WTC11 (cell line): ENCODE data around the gene MEIS2. TPM values are rescaled to one million over a fixed set of nuclear protein-coding genes. Genes with fewer than 3 reads are reported as not detected.

Experiments
- ATAC-seq: fragments of 200-7000 bp; cut with Tn5 transposase; 2 replicates; pipeline ENCODE4 v1.10.0; 2021; ENCODE audit warnings: mild to moderate bottlenecking, moderate library complexity
- CTCF ChIA-PET: fragments of 300-600 bp; sonication (Branson Sonifier 250); formaldehyde crosslinking; loops from one replicate; lab custom pipeline; 2021; ENCODE audit warnings: antibody characterized with exemption; lab: Charles Lee
- POLR2A ChIA-PET: fragments of 350-600 bp; sonication (Branson Sonifier 250); formaldehyde crosslinking; loops from one replicate; lab custom pipeline; 2021; ENCODE audit warnings: antibody characterized with exemption; lab: Charles Lee
- DNase-seq: peaks from one replicate; pipeline ENCODE4 v3.0.0; 2021; ENCODE audit warnings: low spot score
- H3K27ac Mint-ChIP-seq: 2 replicates; pipeline ENCODE4 v1.8.0; 2021; ENCODE audit warnings: mixed read lengths
- H3K27me3 Mint-ChIP-seq: 2 replicates; pipeline ENCODE4 v1.8.0; 2021; ENCODE audit warnings: low read depth, mild to moderate bottlenecking, moderate library complexity, mixed read lengths
- H3K36me3 Mint-ChIP-seq: 2 replicates; pipeline ENCODE4 v1.8.0; 2021; ENCODE audit warnings: mixed read lengths
- H3K4me1 Mint-ChIP-seq: 2 replicates; pipeline ENCODE4 v1.8.0; 2022; ENCODE audit warnings: mixed read lengths
- H3K4me3 Mint-ChIP-seq: 2 replicates; pipeline ENCODE4 v1.8.0; 2021; ENCODE audit warnings: mild to moderate bottlenecking, moderate library complexity, mixed read lengths
- H3K9me3 Mint-ChIP-seq: 2 replicates; pipeline ENCODE4 v1.8.0; 2021; ENCODE audit warnings: mixed read lengths
- ATF6 ChIP-seq: sonication (generic); formaldehyde crosslinking; IDR thresholded peaks from 2 replicates; pipeline ENCODE4 v1.8.1; 2023; ENCODE audit warnings: mild to moderate bottlenecking, missing genetic modification reagents
- CREB1 ChIP-seq: sonication (generic); formaldehyde crosslinking; IDR thresholded peaks from 2 replicates; pipeline ENCODE4 v1.8.0; 2023; ENCODE audit warnings: mild to moderate bottlenecking, missing genetic modification reagents
- GTF2I ChIP-seq: fragments of 250-450 bp; sonication (Bioruptor Pico); conservative IDR thresholded peaks from 2 replicates; pipeline ENCODE4 v1.4.0; 2021; ENCODE audit warnings: mild to moderate bottlenecking
- IRF2 ChIP-seq: sonication (generic); formaldehyde crosslinking; IDR thresholded peaks from 2 replicates; pipeline ENCODE4 v1.8.0; 2022; ENCODE audit warnings: low read depth, missing genetic modification reagents, borderline replicate concordance
- JUN ChIP-seq: sonication (generic); formaldehyde crosslinking; IDR thresholded peaks from 2 replicates; pipeline ENCODE4 v1.8.0; 2023; ENCODE audit warnings: mild to moderate bottlenecking, missing genetic modification reagents
- NFATC4 ChIP-seq: fragments of 250-450 bp; sonication (Bioruptor Pico); IDR thresholded peaks from 2 replicates; pipeline ENCODE4 v1.9.0; 2021; ENCODE audit warnings: mild to moderate bottlenecking
- NR1H2 ChIP-seq: sonication (generic); formaldehyde crosslinking; IDR thresholded peaks from 2 replicates; pipeline ENCODE4 v1.9.0; 2021; ENCODE audit warnings: mild to moderate bottlenecking, moderate library complexity, missing genetic modification reagents
- SMAD3 ChIP-seq: sonication (generic); formaldehyde crosslinking; IDR thresholded peaks from 2 replicates; pipeline ENCODE4 v1.8.0; 2022; ENCODE audit warnings: missing genetic modification reagents, mild to moderate bottlenecking, borderline replicate concordance
- ZBTB21 ChIP-seq: sonication (generic); formaldehyde crosslinking; IDR thresholded peaks from 2 replicates; pipeline ENCODE4 v1.8.1; 2023; ENCODE audit warnings: mild to moderate bottlenecking, missing genetic modification reagents, borderline replicate concordance
- ZNF219 ChIP-seq: sonication (generic); formaldehyde crosslinking; IDR thresholded peaks from 2 replicates; pipeline ENCODE4 v1.8.0; 2023; ENCODE audit warnings: missing genetic modification reagents, mild to moderate bottlenecking, borderline replicate concordance
- ZNF512 ChIP-seq: sonication (generic); formaldehyde crosslinking; IDR thresholded peaks from 2 replicates; pipeline ENCODE4 v1.8.1; 2022; ENCODE audit warnings: missing genetic modification reagents, borderline replicate concordance
- ZNF671 ChIP-seq: fragments of 250-450 bp; sonication (Bioruptor Pico); IDR thresholded peaks from 2 replicates; pipeline ENCODE4 v1.8.0; 2021; ENCODE audit warnings: mild to moderate bottlenecking
- total RNA-seq: library from RNA; stranded (reverse); gene quantifications from 3 replicates; pipeline ENCODE4 v1.2.3, GENCODE V29; 2021
- TF ChIP-seq, protein P1 (sequence below): sonication (generic); formaldehyde crosslinking; IDR thresholded peaks from 2 replicates; pipeline ENCODE4 v1.8.1; 2023; ENCODE audit warnings: mild to moderate bottlenecking, missing genetic modification reagents, borderline replicate concordance
- TF ChIP-seq, protein P2 (sequence below): sonication (generic); formaldehyde crosslinking; IDR thresholded peaks from 2 replicates; pipeline ENCODE4 v1.8.1; 2023; ENCODE audit warnings: mild to moderate bottlenecking, missing genetic modification reagents, moderate library complexity
- TF ChIP-seq, protein P3 (sequence below): sonication (generic); formaldehyde crosslinking; IDR thresholded peaks from 2 replicates; pipeline ENCODE4 v1.8.0; 2022; ENCODE audit warnings: mild to moderate bottlenecking, missing genetic modification reagents
- TF ChIP-seq, protein P4 (sequence below): sonication (generic); formaldehyde crosslinking; IDR thresholded peaks from 2 replicates; pipeline ENCODE4 v1.8.1; 2023; ENCODE audit warnings: mild to moderate bottlenecking, missing genetic modification reagents, moderate library complexity
- TF ChIP-seq, protein P5 (sequence below): sonication (generic); formaldehyde crosslinking; IDR thresholded peaks from 2 replicates; pipeline ENCODE4 v1.8.1; 2023; ENCODE audit warnings: mild to moderate bottlenecking, missing genetic modification reagents
- TF ChIP-seq, protein P6 (sequence below): fragments of 250-450 bp; sonication (Bioruptor Pico); IDR thresholded peaks from 2 replicates; pipeline ENCODE4 v1.9.0; 2021; ENCODE audit warnings: mild to moderate bottlenecking
- TF ChIP-seq, protein P7 (sequence below): sonication (generic); formaldehyde crosslinking; IDR thresholded peaks from 2 replicates; pipeline ENCODE4 v1.8.0; 2023; ENCODE audit warnings: missing genetic modification reagents

Gene MEIS2
- total RNA-seq, 1 experiment from 2014 or later = 0.57 TPM

GRCh38 chr15:37004981-37005735 is 95.2 kb downstream of the MEIS2 start (continued):
- TF ChIP-seq ZNF219 (CRISPR knock-in tag) = no peak
- TF ChIP-seq, protein P1, sequence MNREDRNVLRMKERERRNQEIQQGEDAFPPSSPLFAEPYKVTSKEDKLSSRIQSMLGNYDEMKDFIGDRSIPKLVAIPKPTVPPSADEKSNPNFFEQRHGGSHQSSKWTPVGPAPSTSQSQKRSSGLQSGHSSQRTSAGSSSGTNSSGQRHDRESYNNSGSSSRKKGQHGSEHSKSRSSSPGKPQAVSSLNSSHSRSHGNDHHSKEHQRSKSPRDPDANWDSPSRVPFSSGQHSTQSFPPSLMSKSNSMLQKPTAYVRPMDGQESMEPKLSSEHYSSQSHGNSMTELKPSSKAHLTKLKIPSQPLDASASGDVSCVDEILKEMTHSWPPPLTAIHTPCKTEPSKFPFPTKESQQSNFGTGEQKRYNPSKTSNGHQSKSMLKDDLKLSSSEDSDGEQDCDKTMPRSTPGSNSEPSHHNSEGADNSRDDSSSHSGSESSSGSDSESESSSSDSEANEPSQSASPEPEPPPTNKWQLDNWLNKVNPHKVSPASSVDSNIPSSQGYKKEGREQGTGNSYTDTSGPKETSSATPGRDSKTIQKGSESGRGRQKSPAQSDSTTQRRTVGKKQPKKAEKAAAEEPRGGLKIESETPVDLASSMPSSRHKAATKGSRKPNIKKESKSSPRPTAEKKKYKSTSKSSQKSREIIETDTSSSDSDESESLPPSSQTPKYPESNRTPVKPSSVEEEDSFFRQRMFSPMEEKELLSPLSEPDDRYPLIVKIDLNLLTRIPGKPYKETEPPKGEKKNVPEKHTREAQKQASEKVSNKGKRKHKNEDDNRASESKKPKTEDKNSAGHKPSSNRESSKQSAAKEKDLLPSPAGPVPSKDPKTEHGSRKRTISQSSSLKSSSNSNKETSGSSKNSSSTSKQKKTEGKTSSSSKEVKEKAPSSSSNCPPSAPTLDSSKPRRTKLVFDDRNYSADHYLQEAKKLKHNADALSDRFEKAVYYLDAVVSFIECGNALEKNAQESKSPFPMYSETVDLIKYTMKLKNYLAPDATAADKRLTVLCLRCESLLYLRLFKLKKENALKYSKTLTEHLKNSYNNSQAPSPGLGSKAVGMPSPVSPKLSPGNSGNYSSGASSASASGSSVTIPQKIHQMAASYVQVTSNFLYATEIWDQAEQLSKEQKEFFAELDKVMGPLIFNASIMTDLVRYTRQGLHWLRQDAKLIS = no peak

DNA sequence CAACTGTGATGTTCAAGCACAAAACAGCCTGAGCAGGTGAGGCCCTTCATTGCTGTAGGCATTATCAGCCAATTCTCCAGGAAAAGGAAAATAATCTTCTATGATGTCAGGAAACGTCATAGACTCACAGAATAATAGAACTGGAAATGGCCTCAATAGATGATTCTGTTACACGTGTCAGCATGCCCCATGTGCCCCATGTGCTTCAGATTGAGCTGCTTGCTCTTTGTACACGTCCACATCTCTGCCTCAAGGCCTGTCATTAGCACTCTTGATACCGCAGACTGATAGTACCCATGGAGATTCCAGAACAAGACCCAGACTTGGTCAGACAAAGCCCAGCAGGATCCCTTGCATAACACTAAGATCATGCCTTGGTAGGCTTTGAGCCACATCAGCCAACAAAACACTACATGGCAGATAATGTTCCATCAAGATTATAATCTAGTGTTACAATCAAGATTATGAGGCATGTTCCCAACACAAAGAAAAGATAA is 95.9 kb downstream of the MEIS2 start:
- Mint-ChIP-seq H3K27ac (no peak overlapping the region), H3K27me3 (no peaks in the 10 kb centered on the region), H3K4me3 (no peak overlapping the region), H3K4me1 (peaks cover 26% of the 10 kb centered on the region), H3K36me3 (no peaks in the 10 kb centered on the region), H3K9me3 (peaks cover 8% of the 10 kb centered on the region; the same call in 1 of the 2 replicates)
- CTCF ChIA-PET = no interaction called here
- no peak for DNase-seq
- ATAC-seq = no peak
- POLR2A ChIA-PET = no interaction called here
- TF ChIP-seq NFATC4 (CRISPR knock-in tag) (no peak), ATF6 (no peak), JUN (CRISPR knock-in tag) (no peak), ZNF512 (CRISPR knock-in tag) (no peak), CREB1 (CRISPR knock-in tag) (no peak), GTF2I (CRISPR knock-in tag) (no peak), SMAD3 (CRISPR knock-in tag) (no peak), NR1H2 (no peak), IRF2 (CRISPR knock-in tag) (no peak), ZBTB21 (CRISPR knock-in tag) (no peak), ZNF671 (no peak)
- TF ChIP-seq, protein P2, sequence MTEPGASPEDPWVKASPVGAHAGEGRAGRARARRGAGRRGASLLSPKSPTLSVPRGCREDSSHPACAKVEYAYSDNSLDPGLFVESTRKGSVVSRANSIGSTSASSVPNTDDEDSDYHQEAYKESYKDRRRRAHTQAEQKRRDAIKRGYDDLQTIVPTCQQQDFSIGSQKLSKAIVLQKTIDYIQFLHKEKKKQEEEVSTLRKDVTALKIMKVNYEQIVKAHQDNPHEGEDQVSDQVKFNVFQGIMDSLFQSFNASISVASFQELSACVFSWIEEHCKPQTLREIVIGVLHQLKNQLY (CRISPR knock-in tag) = no peak
- TF ChIP-seq, protein P3, sequence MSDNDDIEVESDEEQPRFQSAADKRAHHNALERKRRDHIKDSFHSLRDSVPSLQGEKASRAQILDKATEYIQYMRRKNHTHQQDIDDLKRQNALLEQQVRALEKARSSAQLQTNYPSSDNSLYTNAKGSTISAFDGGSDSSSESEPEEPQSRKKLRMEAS (CRISPR knock-in tag) = no peak
- TF ChIP-seq, protein P4, sequence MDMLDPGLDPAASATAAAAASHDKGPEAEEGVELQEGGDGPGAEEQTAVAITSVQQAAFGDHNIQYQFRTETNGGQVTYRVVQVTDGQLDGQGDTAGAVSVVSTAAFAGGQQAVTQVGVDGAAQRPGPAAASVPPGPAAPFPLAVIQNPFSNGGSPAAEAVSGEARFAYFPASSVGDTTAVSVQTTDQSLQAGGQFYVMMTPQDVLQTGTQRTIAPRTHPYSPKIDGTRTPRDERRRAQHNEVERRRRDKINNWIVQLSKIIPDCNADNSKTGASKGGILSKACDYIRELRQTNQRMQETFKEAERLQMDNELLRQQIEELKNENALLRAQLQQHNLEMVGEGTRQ (CRISPR knock-in tag) = no peak
- TF ChIP-seq, protein P5, sequence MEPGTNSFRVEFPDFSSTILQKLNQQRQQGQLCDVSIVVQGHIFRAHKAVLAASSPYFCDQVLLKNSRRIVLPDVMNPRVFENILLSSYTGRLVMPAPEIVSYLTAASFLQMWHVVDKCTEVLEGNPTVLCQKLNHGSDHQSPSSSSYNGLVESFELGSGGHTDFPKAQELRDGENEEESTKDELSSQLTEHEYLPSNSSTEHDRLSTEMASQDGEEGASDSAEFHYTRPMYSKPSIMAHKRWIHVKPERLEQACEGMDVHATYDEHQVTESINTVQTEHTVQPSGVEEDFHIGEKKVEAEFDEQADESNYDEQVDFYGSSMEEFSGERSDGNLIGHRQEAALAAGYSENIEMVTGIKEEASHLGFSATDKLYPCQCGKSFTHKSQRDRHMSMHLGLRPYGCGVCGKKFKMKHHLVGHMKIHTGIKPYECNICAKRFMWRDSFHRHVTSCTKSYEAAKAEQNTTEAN (CRISPR knock-in tag) = no peak
- TF ChIP-seq, protein P6, sequence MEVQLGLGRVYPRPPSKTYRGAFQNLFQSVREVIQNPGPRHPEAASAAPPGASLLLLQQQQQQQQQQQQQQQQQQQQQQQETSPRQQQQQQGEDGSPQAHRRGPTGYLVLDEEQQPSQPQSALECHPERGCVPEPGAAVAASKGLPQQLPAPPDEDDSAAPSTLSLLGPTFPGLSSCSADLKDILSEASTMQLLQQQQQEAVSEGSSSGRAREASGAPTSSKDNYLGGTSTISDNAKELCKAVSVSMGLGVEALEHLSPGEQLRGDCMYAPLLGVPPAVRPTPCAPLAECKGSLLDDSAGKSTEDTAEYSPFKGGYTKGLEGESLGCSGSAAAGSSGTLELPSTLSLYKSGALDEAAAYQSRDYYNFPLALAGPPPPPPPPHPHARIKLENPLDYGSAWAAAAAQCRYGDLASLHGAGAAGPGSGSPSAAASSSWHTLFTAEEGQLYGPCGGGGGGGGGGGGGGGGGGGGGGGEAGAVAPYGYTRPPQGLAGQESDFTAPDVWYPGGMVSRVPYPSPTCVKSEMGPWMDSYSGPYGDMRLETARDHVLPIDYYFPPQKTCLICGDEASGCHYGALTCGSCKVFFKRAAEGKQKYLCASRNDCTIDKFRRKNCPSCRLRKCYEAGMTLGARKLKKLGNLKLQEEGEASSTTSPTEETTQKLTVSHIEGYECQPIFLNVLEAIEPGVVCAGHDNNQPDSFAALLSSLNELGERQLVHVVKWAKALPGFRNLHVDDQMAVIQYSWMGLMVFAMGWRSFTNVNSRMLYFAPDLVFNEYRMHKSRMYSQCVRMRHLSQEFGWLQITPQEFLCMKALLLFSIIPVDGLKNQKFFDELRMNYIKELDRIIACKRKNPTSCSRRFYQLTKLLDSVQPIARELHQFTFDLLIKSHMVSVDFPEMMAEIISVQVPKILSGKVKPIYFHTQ (CRISPR knock-in tag) = no peak
- TF ChIP-seq, protein P7, sequence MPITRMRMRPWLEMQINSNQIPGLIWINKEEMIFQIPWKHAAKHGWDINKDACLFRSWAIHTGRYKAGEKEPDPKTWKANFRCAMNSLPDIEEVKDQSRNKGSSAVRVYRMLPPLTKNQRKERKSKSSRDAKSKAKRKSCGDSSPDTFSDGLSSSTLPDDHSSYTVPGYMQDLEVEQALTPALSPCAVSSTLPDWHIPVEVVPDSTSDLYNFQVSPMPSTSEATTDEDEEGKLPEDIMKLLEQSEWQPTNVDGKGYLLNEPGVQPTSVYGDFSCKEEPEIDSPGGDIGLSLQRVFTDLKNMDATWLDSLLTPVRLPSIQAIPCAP (CRISPR knock-in tag) = no peak
